Suprapubic skin (tissue), 4 donors: ENCODE data around the gene ENOX2. TPM values are rescaled to one million over a fixed set of nuclear protein-coding genes. Genes with fewer than 3 reads are reported as not detected.

Source experiments
- DNase-seq, 2 donors: peaks; one replicate each; pipeline ENCODE4 v3.0.0-alpha.2; 2019; ENCODE audit warnings: low spot score in 2 of 2
- H3K27ac ChIP-seq: fragments of 200-600 bp; sonication (generic); one replicate; pipeline ENCODE4 v1.5.1; 2019
- H3K27me3 ChIP-seq: fragments of 200-600 bp; sonication (generic); one replicate; pipeline ENCODE4 v1.5.1; 2019
- H3K36me3 ChIP-seq: fragments of 200-600 bp; sonication (generic); one replicate; pipeline ENCODE4 v1.5.1; 2019
- H3K4me1 ChIP-seq: fragments of 200-600 bp; sonication (generic); one replicate; pipeline ENCODE4 v1.5.1; 2019
- H3K4me3 ChIP-seq: fragments of 200-600 bp; sonication (generic); one replicate; pipeline ENCODE4 v1.5.1; 2019; ENCODE audit warnings: mild to moderate bottlenecking
- H3K9me3 ChIP-seq: fragments of 200-600 bp; sonication (generic); one replicate; pipeline ENCODE4 v1.5.1; 2019
- EP300 ChIP-seq: sonication (generic); formaldehyde crosslinking; IDR thresholded peaks from one replicate; pipeline ENCODE4 v1.6.1; 2017; ENCODE audit warnings: antibody characterized with exemption
- POLR2A ChIP-seq, 2 donors: fragments of 450-650 bp; IDR thresholded peaks; one replicate each; pipeline ENCODE4 v1.6.1; 2017; ENCODE audit warnings: antibody characterized with exemption in 2 of 2, mild to moderate bottlenecking in 2 of 2, moderate library complexity in 2 of 2
- POLR2AphosphoS5 ChIP-seq, 3 donors: sonication (generic); formaldehyde crosslinking; IDR thresholded peaks; one replicate each; pipeline ENCODE4 v1.6.1; 2017; ENCODE audit warnings: antibody characterized with exemption in 3 of 3
- WGBS: methylation state at CpG from one replicate; pipeline ENCODE4 v1.1.5; 2018; 5-methylcytosine and 5-hydroxymethylcytosine counted together
- total RNA-seq, 4 donors: library from RNA; depleted of rRNA; stranded (reverse); fragments of >200 nt; gene quantifications; one replicate each; pipeline ENCODE4 v1.1.0, GENCODE V29; 2016
- TF ChIP-seq, protein P1 (sequence below), 2 donors: fragments of 200-600 bp in 1 of 2; fragments of 450-650 bp in 1 of 2; sonication (generic) in 1 of 2; IDR thresholded peaks; one replicate each; pipeline ENCODE4 v1.5.1; 2016 to 2019; ENCODE audit warnings: antibody characterized with exemption in 2 of 2, mild to moderate bottlenecking in 1 of 2, moderate library complexity in 1 of 2

The ENOX2 gene
- total RNA-seq, 4 donors from 2014 or later: 9.6 to 11.1 (median 10.7) TPM

DNA sequence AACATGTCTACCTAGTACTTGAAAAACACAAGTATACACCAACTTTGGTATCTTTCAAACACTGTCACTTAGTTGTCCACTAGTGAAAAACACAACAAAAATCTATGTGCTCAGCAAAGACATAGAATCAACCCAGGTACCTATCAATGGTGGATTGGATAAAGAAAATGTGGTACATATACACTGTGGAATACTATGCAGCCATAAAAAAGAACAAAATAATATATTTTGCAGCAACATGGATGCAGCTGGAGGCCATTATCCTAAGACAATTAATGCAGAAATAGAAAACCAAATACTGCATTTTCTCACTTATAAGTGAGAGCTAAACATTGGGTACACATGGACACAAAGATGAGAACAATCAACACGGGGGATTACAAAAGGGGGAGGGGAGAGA, 148.7 kb downstream of the ENOX2 start:
- H3K4me3 ChIP-seq: no peak overlapping the region
- no peak overlapping the region for H3K27ac ChIP-seq
- 80% methylated on average over 1 of the region's 1 CpG for WGBS
- no peaks in the 10 kb centered on the region for H3K9me3 ChIP-seq
- H3K4me1 ChIP-seq: no peaks in the 10 kb centered on the region
- no peak for TF ChIP-seq POLR2A (IDR thresholded peaks at IDR 0.05)
- TF ChIP-seq, protein P1, sequence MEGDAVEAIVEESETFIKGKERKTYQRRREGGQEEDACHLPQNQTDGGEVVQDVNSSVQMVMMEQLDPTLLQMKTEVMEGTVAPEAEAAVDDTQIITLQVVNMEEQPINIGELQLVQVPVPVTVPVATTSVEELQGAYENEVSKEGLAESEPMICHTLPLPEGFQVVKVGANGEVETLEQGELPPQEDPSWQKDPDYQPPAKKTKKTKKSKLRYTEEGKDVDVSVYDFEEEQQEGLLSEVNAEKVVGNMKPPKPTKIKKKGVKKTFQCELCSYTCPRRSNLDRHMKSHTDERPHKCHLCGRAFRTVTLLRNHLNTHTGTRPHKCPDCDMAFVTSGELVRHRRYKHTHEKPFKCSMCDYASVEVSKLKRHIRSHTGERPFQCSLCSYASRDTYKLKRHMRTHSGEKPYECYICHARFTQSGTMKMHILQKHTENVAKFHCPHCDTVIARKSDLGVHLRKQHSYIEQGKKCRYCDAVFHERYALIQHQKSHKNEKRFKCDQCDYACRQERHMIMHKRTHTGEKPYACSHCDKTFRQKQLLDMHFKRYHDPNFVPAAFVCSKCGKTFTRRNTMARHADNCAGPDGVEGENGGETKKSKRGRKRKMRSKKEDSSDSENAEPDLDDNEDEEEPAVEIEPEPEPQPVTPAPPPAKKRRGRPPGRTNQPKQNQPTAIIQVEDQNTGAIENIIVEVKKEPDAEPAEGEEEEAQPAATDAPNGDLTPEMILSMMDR (IDR thresholded peaks at IDR 0.05): no peak
- no peak for TF ChIP-seq EP300
- TF ChIP-seq POLR2AphosphoS5 (IDR thresholded peaks at IDR 0.05): no peak
- no peaks in the 10 kb centered on the region for H3K27me3 ChIP-seq
- DNase-seq: no peak
- H3K36me3 ChIP-seq: no peaks in the 10 kb centered on the region

DNA sequence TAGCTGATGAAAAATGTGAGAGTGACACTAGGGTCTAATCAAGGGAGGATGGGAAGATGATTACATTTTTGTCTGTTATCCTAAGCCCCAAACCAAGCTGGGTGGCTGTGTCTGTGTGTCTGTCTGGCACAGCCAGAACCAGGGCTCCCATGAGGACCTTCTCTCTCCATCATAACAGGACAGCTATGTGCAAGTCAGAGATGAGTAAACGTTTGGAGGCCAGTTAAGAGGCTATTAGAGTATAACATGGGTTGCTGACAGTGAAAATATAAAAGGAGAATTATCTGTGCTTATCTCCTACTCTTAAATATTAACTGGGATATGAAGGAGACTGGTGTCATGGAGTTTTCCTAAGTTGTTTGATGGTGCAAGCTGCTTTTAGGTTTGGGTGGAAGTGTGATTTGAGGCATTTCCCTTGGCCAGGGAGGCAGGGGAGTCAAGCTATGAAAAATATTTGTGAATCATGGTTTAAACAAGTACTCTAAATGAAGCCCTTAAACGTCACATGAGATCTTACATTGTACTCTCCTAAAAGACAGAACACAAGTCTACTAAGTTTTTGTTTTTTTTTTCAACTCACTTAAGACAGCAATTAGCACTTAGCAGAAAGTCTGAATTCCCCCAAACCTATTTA, 156.2 kb downstream of the ENOX2 start:
- no peak for DNase-seq
- TF ChIP-seq, protein P1 (IDR thresholded peaks at IDR 0.05): no peak
- TF ChIP-seq EP300 (no peak), POLR2A (IDR thresholded peaks at IDR 0.05) (no peak), POLR2AphosphoS5 (IDR thresholded peaks at IDR 0.05) (no peak)
- Histone ChIP-seq H3K9me3 (no peaks in the 10 kb centered on the region), H3K4me1 (no peaks in the 10 kb centered on the region), H3K27ac (no peak overlapping the region), H3K27me3 (no peaks in the 10 kb centered on the region), H3K36me3 (no peaks in the 10 kb centered on the region), H3K4me3 (no peak overlapping the region)
- 46% methylated on average over 2 of the region's 2 CpGs for WGBS

DNA sequence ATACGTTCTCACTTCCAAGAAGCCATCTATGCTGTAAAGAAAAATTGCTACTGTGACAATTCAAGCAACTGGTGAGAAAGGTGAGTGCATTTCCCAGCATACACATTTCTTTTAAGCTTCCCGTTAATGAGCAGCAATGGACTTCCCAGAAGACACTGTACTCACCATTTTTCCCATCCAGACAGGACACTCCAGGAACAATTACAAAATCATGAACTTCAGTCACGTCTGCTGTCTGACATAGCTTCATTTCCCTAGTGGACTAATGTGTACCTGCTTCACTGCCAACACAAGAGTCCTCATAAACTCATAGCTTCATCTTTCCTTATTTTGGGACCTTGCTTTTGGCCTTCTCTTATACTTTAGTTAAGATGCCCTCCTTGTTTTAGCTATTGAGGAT, 156.9 kb downstream of the ENOX2 start:
- no peaks in the 10 kb centered on the region for H3K27me3 ChIP-seq
- TF ChIP-seq POLR2AphosphoS5 (IDR thresholded peaks at IDR 0.05) (no peak), POLR2A (IDR thresholded peaks at IDR 0.05) (no peak), EP300 (no peak)
- TF ChIP-seq, protein P1 (IDR thresholded peaks at IDR 0.05): no peak
- H3K9me3 ChIP-seq: no peaks in the 10 kb centered on the region
- no peaks in the 10 kb centered on the region for H3K4me1 ChIP-seq
- DNase-seq: no peak
- no peaks in the 10 kb centered on the region for H3K36me3 ChIP-seq
- H3K4me3 ChIP-seq: no peak overlapping the region
- WGBS: 67% methylated on average over 3 of the region's 3 CpGs
- no peak overlapping the region for H3K27ac ChIP-seq

DNA sequence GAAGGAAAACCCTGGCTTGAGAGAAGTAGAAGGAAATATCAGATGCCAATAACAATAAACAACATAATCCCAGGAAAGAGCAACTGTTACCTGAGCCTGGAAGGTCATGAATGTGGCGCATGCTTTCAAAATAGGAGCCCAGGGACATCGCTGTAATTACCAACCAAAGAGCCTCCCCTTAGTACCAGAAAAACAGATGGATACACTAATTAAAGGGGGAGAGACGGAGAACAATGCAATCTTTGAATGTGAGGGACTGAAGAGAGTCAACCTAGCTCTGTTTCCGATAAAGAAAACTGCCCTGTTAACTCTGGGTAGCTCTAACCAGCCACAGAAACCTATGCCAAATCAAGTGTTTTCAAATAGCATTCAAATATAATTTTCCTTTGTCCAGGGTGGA, 161.4 kb downstream of the ENOX2 start:
- H3K9me3 ChIP-seq: no peaks in the 10 kb centered on the region
- 58% methylated on average over 4 of the region's 4 CpGs for WGBS

DNA sequence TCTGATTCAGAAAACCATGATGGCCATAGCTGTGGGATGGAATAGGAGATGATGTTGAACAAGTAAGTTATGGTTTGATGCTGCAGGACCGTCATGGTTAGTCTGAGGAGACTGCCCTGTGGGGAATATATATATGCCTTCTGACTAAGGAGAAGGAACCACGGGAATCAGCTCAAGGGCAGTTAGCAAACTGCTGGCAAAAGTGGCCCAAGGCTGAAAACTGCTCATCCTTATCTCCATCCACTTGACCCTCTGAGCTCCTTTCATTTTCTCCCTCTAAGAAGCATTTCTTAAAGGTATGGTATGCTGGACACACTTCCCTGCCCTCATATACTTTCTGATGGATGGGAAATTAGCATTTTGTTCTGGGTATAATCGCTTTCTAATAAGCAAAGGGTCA, 161.9 kb downstream of the ENOX2 start:
- TF ChIP-seq POLR2A (IDR thresholded peaks at IDR 0.05): no peak
- TF ChIP-seq POLR2AphosphoS5 (IDR thresholded peaks at IDR 0.05): no peak
- TF ChIP-seq EP300: no peak
- TF ChIP-seq, protein P1 (IDR thresholded peaks at IDR 0.05): no peak
- no peaks in the 10 kb centered on the region for H3K36me3 ChIP-seq
- no peak overlapping the region for H3K27ac ChIP-seq
- WGBS: 64% methylated on average over 3 of the region's 3 CpGs
- H3K4me1 ChIP-seq: no peaks in the 10 kb centered on the region
- H3K27me3 ChIP-seq: no peaks in the 10 kb centered on the region
- H3K9me3 ChIP-seq: no peaks in the 10 kb centered on the region
- no peak overlapping the region for H3K4me3 ChIP-seq
- no peak for DNase-seq

More for the DNA sequence above, 161.4 kb downstream of the ENOX2 start:
- no peak for DNase-seq
- H3K4me1 ChIP-seq: no peaks in the 10 kb centered on the region
- TF ChIP-seq POLR2A (IDR thresholded peaks at IDR 0.05) (no peak), POLR2AphosphoS5 (IDR thresholded peaks at IDR 0.05) (no peak), EP300 (no peak)
- TF ChIP-seq, protein P1 (IDR thresholded peaks at IDR 0.05): no peak
- H3K27me3 ChIP-seq: no peaks in the 10 kb centered on the region
- no peak overlapping the region for H3K27ac ChIP-seq
- no peaks in the 10 kb centered on the region for H3K36me3 ChIP-seq
- H3K4me3 ChIP-seq: no peak overlapping the region
